Activated T-cell treated with anti-CD3 and anti-CD28 coated beads, Interleukin-2, amount 50 U/mL, for 24 hours (primary cell): Measurements from ENCODE around the gene CDO1.

Source experiments
- DNase-seq: peaks from one replicate; pipeline ENCODE4 v3.0.0-alpha.2; 2020
- H3K27ac Mint-ChIP-seq: 2 replicates; pipeline ENCODE4 v1.8.0; 2020; ENCODE audit warnings: mild to moderate bottlenecking, mixed read lengths
- H3K27me3 Mint-ChIP-seq: 2 replicates; pipeline ENCODE4 v1.8.0; 2020; ENCODE audit warnings: mixed read lengths
- H3K36me3 Mint-ChIP-seq: 2 replicates; pipeline ENCODE4 v1.8.0; 2020; ENCODE audit warnings: low read depth, mixed read lengths
- H3K4me1 Mint-ChIP-seq: 2 replicates; pipeline ENCODE4 v1.8.0; 2020; ENCODE audit warnings: low read depth, mixed read lengths
- H3K4me3 Mint-ChIP-seq: 2 replicates; pipeline ENCODE4 v1.8.0; 2020; ENCODE audit warnings: mild to moderate bottlenecking, moderate library complexity, mixed read lengths
- H3K9me3 Mint-ChIP-seq: 2 replicates; pipeline ENCODE4 v1.8.0; 2020; ENCODE audit warnings: mixed read lengths

CDO1 gene

DNA sequence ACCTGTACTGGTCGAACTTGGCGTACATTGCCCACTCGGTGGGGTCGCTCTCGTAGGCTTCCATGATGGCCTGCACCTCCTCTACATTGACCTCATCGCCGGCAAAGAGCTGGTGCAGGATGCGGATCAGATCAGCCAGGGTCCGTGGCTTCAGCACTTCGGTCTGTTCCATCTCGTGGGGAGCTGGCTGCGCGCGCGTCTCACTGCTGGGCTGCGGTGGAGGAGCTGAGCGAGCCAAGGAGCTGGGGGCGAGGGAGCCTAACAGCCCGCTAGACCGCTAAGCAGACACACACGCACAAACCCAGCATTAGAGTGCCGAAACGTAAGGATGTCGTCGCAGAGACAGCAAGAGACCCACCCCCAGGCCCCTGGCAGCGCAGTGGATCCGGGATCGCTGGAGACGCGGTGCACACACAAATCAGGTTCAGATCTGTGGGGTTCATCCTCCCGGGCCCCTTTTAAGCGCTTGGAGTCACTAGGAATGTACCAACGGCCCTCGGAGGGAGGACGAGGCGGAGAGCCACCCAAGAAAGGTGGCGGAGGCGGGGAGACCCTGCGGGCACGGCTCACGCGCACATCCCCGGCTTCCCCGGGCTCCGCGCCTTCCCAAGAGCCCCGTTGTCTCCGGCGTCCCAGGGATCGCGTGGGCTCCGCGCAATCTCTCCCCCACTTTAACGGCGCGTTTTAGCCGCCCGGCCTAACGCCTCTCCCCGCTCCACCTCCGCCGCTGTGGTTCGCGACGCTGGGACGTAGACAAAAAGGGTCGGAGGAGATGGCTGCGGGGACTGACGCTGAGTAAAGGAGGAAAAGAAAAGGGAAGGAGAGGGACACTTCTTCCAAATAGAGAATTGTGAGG is at the start of gene CDO1:
TSS of gene CDO1 (minus strand) at position 434 of the 856 bp plus-strand sequence. CDS start at position 172, 262 bp downstream.
- Mint-ChIP-seq H3K4me3 (peak within 1 kb of the TSS; percentile 71), H3K27me3 (peaks cover 79% of the 10 kb centered on the region), H3K27ac (no peak within 1 kb of the TSS), H3K4me1 (peaks cover 22% of the 10 kb centered on the region), H3K36me3 (no peaks in the 10 kb centered on the region), H3K9me3 (no peaks in the 10 kb centered on the region)
- peak; percentile 55 for DNase-seq

DNA sequence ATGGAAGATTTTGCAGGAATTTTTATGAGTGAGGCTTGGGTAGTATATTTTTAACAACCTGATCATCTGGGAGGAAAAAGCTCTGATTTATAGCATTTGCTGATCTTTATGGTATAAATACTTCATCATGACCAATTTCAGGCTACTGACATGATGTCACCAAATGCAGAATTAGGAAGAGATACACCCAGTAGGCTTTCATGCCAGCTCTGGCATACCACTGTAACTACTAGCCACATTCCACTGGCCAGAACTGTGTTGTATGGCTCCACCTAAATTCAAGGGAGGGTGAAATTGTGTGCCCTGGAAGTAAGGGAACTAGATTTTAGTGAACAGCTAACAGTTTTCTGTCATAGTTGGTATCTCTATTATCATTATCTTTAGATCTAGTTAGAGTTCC is 42.9 kb upstream of the CDO1 start:
- Mint-ChIP-seq H3K4me3 (no peak overlapping the region), H3K36me3 (no peaks in the 10 kb centered on the region), H3K9me3 (no peaks in the 10 kb centered on the region), H3K4me1 (peaks cover 27% of the 10 kb centered on the region), H3K27ac (no peak overlapping the region), H3K27me3 (no peaks in the 10 kb centered on the region)
- no peak for DNase-seq

DNA sequence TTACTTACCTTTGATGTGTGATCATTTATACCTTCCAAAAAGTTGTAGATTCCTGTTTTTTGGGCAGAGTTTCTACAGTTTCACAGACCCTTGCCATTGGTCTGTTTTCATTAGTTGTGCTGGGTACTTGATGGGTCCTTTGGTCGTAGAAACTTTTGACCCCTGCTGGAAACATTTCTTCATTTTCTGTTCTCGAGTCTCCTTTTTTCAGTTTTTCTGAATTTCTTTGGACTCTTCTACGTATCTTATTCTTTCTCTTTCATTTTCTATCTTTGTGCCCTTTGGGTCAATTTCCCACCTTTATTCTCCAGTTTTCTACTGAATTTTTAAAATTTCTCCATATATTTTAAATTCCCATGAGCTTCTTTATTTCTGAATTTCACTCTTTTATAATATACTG is 41.9 kb upstream of the CDO1 start:
- Mint-ChIP-seq H3K4me3 (no peak overlapping the region), H3K36me3 (peaks cover 6% of the 10 kb centered on the region), H3K27ac (no peak overlapping the region), H3K27me3 (no peaks in the 10 kb centered on the region), H3K9me3 (peaks cover 8% of the 10 kb centered on the region), H3K4me1 (peaks cover 30% of the 10 kb centered on the region)
- no peak for DNase-seq

DNA sequence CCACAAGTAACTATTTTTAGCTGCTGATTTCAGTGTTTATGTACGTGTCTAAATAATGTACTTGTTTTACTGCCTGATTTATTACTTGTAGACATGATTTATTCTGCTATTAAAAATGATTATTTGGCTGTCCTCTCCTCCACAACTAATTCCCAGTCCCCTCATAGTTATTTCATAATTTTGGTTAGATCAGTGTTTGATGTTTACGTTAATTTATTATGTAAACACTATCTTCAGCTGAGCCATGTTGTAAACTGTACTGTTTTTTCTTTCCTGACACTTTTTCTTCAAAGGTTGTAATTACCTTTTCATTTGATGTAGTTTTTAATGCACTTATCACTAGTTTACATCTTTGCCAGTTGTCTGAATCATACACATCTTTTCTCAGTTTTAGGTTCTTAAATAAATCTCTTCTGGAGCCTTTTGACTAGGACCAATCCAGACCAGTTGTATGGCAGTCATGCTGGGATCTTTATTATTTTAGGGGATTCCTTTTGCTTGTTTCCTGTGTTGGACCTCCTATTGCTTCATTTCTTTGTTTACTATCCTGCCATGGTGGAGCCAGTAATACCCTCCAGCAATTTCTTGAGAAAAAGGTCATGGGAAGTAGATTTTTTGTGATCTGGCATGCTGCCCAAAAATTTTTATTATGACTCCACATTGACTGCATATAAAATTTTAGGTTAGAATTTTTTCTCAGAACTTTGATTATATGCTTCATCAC is 41.3 kb upstream of the CDO1 start:
- H3K4me1 Mint-ChIP-seq = peaks cover 33% of the 10 kb centered on the region
- H3K36me3 Mint-ChIP-seq = peaks cover 7% of the 10 kb centered on the region
- DNase-seq = no peak
- no peak overlapping the region for H3K4me3 Mint-ChIP-seq
- H3K27me3 Mint-ChIP-seq = no peaks in the 10 kb centered on the region
- H3K27ac Mint-ChIP-seq = no peak overlapping the region
- H3K9me3 Mint-ChIP-seq = peaks cover 12% of the 10 kb centered on the region

DNA sequence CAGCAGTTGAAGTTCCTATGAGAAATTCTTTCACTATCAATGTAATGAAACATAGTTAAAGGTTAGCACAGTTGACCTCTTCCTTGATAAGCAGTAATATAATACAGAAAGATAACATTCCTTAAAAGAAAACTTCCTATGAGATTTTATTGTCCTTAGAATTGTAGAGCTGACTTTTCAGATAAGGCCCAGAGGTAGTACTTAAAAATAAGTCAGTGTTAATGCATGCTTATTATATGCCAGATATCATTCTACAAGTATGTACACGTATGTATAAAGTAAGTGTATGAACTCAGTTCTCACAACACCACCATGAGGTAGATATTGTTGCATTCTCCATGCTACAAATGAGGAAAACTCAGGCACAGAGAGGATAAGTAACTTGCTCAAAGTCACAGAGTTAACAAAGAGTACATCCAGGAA is 40.6 kb upstream of the CDO1 start:
- Mint-ChIP-seq H3K4me3 (no peak overlapping the region), H3K36me3 (peaks cover 7% of the 10 kb centered on the region), H3K27ac (no peak overlapping the region), H3K4me1 (peaks cover 36% of the 10 kb centered on the region), H3K9me3 (peaks cover 12% of the 10 kb centered on the region), H3K27me3 (no peaks in the 10 kb centered on the region)
- no peak for DNase-seq

DNA sequence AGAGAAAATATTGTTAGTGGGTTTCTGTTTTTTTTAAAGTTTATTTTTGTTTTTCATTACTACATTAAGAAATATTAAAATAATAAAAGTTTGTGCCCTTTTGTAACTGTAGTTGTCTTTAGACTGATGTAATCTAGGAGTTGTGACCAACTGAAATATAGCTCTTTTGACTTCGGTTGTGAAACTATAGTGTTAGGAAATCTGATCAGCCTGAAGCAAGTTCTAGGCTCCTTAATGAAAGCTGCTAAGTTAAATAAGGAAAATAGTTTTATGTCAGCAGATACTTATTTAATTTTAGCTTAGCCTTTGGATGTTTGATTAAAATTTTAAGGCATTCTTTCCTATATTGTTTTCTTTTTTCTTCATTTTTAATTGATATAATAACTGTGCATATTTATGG is 39.5 kb upstream of the CDO1 start:
- DNase-seq = no peak
- no peak overlapping the region for H3K27ac Mint-ChIP-seq
- H3K9me3 Mint-ChIP-seq = peaks cover 12% of the 10 kb centered on the region
- peaks cover 7% of the 10 kb centered on the region for H3K36me3 Mint-ChIP-seq
- H3K4me3 Mint-ChIP-seq = no peak overlapping the region
- H3K27me3 Mint-ChIP-seq = no peaks in the 10 kb centered on the region
- peaks cover 43% of the 10 kb centered on the region for H3K4me1 Mint-ChIP-seq

DNA sequence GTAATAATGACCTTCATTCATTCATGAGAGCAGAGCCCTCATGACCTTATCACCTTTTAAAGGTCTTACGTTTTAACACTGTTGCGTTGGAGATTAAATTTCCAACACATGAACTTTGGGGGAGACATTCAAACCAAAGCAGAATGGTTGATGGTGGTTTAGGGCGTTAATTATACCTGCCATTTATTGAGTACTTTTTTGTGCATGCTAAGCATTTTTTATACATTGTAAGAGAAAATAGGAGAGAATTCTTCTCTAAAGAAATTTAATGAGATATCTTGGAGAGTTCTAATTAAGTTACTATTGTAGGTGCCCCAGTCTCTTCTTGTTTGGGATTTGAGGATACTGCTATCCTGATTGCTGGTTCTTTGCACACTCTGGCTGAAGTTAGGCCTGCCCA is 37.7 kb upstream of the CDO1 start:
- no peak overlapping the region for H3K4me3 Mint-ChIP-seq
- H3K27me3 Mint-ChIP-seq = no peaks in the 10 kb centered on the region
- peaks cover 7% of the 10 kb centered on the region for H3K36me3 Mint-ChIP-seq
- peaks cover 54% of the 10 kb centered on the region for H3K4me1 Mint-ChIP-seq
- peaks cover 12% of the 10 kb centered on the region for H3K9me3 Mint-ChIP-seq
- H3K27ac Mint-ChIP-seq = no peak overlapping the region
- no peak for DNase-seq

DNA sequence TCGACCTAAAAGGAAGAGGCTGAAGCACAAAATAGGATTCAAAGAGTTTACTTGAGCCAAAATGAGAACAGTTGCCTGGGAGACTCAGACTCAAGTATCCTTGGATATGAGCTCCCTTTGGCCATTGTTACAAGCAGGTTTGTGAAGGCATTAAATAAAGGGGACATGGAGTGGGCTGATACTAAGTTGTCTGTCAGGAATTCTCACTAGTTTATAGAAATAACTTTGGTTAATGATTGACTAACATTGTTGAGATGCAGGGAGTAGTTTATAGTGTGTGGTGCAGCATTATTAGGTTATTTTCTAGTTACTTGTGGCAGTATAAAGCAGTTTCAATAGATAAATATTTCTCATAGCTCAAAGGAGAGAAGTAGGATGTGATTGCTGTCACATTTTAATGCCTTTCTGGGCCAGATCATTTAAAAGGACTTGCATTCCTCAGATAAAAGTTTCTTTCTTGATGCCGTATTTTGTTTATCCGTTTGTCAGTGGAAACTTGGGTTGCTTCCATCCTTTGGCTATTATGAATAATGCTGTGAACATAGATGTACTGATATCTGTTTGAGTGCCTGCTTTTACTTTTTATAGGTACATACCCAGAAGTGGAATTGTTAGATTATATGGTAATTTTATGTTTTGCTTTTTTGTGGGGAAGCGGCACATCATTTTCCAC is 34.4 kb upstream of the CDO1 start:
- DNase-seq = no peak
- H3K4me1 Mint-ChIP-seq = peaks cover 40% of the 10 kb centered on the region
- H3K36me3 Mint-ChIP-seq = peaks cover 7% of the 10 kb centered on the region
- H3K9me3 Mint-ChIP-seq = peaks cover 12% of the 10 kb centered on the region
- no peak overlapping the region for H3K4me3 Mint-ChIP-seq
- no peaks in the 10 kb centered on the region for H3K27me3 Mint-ChIP-seq
- H3K27ac Mint-ChIP-seq = no peak overlapping the region

DNA sequence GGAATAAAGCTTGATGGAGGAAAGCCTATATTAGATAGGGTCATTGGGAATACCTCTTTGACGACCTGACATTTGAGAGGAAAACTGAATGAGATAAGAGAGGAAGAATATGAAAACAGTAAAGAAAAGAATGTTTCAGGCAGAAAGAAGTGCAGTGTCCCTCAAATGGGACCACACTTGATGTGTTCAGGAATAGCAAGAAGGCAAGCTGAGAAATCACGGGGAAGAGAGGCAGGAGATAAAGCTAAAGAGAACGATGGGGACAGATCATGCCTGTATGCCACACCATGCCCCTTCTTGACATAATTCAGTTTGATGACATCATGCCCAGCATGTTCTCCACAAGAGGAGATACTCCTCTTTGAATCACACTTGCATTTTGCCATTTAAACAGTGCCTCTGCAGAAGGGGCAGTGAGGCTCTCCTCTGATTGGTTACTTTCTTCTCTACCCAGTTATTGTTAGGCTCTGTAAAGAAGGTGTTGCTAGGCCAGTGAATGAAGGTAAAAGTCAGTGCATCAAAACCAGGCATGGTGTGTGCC is 32.9 kb upstream of the CDO1 start:
- Mint-ChIP-seq H3K27ac (no peak overlapping the region), H3K36me3 (peaks cover 7% of the 10 kb centered on the region), H3K27me3 (no peaks in the 10 kb centered on the region), H3K4me1 (peaks cover 48% of the 10 kb centered on the region), H3K9me3 (peaks cover 12% of the 10 kb centered on the region), H3K4me3 (no peak overlapping the region)
- no peak for DNase-seq

DNA sequence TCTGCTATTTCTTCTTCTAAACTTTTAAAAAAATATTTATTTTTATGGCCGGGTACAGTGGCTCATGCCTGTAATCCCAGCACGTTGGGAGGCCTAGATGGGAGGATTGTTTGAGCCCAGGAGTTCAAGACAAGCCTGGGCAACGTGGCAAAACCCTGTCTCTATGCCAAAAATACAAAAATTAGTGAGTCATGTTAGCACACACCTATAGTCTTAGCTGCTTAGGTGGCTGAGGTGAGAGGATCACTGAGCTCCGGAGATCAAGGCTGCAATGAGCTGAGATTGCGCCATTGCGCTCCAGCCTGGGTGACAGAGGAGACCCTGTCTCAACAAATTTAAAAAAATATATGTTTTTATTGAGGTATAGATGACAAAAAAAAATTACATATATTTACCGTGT is 30.8 kb upstream of the CDO1 start:
- DNase-seq = no peak
- Mint-ChIP-seq H3K4me1 (peaks cover 54% of the 10 kb centered on the region), H3K36me3 (peaks cover 7% of the 10 kb centered on the region), H3K27me3 (no peaks in the 10 kb centered on the region), H3K27ac (no peak overlapping the region), H3K4me3 (no peak overlapping the region), H3K9me3 (no peaks in the 10 kb centered on the region)

DNA sequence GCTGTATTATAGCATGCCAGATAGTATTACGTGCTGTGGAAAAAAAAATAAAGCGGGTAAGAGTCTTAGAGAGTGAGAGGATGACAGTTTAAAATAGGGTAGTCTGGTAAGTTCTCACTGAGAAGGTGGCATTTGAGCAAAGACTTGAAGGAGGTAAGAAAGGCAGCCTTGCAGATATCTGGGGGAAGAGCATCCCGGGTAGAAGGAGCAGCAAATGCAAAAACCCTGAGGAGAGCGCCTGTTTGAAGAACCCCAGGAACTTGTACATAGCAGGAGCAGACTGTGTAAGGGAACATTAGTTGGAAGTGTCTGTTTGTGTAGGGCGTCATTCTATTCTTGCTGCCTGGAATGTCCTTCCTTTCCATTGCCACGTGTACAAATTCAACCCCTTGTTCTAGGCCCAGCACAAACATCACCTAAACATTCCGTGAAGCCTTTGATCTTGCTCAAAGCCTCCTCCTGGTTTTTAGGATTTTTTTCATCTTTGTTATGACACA is 27.9 kb upstream of the CDO1 start:
- no peak overlapping the region for H3K4me3 Mint-ChIP-seq
- peaks cover 26% of the 10 kb centered on the region for H3K36me3 Mint-ChIP-seq
- no peaks in the 10 kb centered on the region for H3K9me3 Mint-ChIP-seq
- H3K27me3 Mint-ChIP-seq = no peaks in the 10 kb centered on the region
- no peak overlapping the region for H3K27ac Mint-ChIP-seq
- peaks cover 45% of the 10 kb centered on the region for H3K4me1 Mint-ChIP-seq
- no peak for DNase-seq

DNA sequence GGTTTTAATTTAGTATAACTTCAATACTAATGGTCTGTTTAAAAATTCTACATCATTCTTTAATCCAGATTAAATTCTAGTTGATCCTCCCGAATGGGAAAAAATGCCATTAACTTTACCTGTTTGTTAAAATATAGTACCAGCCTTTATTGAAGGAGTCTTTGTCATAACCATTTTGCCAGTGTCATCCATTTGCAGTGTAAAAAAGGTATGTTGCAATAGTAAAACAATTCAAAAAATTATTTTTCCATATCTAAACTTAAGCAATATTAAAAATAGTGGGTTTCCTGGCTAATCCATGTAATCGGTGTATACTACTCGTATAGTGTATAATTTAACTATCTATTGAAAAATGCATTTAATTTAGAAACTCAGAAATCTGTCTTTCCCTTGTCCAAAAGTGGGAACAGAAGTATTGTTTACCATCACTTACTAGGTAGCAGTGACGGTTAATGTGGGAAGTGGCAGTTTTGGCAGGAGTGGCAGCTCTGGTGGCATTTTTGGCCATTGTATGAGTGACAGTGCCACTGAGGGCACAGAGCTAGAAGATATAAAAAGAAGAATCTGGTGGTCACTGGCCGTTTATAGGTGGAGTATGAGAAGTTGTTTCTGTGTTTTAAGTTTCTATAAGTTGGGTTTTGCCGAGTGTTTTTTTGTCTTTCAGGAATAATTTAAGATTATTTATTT is 27.1 kb upstream of the CDO1 start:
- Mint-ChIP-seq H3K4me3 (peak overlapping the region; percentile 98), H3K27ac (no peak overlapping the region), H3K36me3 (peaks cover 30% of the 10 kb centered on the region), H3K9me3 (no peaks in the 10 kb centered on the region), H3K27me3 (no peaks in the 10 kb centered on the region), H3K4me1 (peaks cover 47% of the 10 kb centered on the region)
- DNase-seq = no peak

DNA sequence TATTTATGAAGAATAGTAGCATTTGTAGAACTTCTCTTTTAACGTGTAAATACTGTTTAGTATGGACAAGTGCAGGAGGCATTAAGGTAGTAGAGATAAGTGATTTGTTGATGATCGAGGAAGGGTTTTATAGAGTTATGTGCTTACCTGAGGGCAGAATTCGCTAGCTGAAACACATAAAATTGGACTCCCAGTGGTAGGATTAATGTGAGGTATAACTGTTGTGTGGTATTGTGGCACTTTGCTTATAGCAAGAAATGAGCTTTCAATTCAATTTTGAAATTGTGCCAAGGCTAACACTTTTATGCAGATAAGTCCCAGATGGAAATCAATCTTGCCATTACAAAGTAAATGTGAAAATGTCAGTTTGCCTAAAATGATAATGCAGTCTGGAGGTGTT is 26.5 kb upstream of the CDO1 start:
- Mint-ChIP-seq H3K4me3 (peak overlapping the region; percentile 98), H3K36me3 (peaks cover 35% of the 10 kb centered on the region), H3K9me3 (no peaks in the 10 kb centered on the region), H3K27me3 (no peaks in the 10 kb centered on the region), H3K27ac (peak overlapping the region; percentile 95), H3K4me1 (peaks cover 50% of the 10 kb centered on the region)
- DNase-seq = no peak
